Renal pelvis (tissue), 4 donors: ENCODE measurements around the gene KLF13. TPM values are rescaled to one million over a fixed set of nuclear protein-coding genes. Genes with fewer than 3 reads are reported as not detected.

Experiments
- DNase-seq: peaks from one replicate; pipeline ENCODE4 v3.0.0-alpha.2; 2013
- polyA plus RNA-seq, 3 donors: library from polyadenylated mRNA; unstranded; fragments of 120-200 nt; gene quantifications; one replicate each; pipeline ENCODE4 v1.2.1, GENCODE V29; 2013; ENCODE audit not compliant: insufficient read length in 3 of 3

KLF13 gene
- polyA plus RNA-seq, 3 donors = 69.1 to 71.2 (median 71.0) TPM

DNA sequence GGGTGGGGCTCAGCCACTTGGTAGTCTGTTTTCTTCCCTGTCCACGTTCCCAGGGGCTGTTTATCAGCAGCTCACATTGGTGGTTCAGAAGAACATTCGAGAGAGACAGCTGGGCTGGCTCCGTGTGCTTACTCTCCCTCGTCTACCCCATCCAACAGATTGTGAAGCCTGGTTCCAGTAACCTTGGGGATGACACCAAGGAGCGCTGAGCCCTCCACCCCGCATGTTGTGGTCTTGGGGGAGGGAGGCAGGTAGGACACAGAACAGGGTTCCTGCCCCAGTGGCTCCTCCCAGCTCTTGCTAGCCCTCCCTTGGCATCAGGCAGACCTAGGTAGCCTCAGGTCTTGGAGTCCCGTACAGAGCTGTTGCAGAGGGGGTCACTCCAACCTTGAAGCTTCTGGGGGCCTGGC is 33.1 kb downstream of the KLF13 start:
- no peak for DNase-seq

DNA sequence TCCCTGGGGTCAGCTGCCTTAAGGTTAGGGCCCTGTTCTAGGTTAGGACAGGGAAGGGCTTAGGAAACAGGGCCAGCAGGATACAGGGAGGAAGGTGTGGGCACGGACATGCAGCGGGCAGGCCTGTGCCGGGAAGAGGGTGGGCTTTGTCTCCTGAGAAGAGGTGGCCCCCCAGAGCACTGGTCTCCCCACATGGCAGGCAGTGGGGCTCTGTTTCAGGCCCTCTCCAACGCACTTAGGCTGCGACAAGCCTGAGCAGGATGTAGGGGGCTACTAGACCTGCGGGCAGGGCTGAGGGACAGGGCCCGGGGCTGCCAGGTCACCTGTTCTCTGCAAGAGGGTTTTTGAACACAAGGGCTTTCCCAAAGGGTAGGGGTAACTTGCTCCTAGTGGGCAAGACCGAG is 33.5 kb downstream of the KLF13 start:
- DNase-seq = no peak

DNA sequence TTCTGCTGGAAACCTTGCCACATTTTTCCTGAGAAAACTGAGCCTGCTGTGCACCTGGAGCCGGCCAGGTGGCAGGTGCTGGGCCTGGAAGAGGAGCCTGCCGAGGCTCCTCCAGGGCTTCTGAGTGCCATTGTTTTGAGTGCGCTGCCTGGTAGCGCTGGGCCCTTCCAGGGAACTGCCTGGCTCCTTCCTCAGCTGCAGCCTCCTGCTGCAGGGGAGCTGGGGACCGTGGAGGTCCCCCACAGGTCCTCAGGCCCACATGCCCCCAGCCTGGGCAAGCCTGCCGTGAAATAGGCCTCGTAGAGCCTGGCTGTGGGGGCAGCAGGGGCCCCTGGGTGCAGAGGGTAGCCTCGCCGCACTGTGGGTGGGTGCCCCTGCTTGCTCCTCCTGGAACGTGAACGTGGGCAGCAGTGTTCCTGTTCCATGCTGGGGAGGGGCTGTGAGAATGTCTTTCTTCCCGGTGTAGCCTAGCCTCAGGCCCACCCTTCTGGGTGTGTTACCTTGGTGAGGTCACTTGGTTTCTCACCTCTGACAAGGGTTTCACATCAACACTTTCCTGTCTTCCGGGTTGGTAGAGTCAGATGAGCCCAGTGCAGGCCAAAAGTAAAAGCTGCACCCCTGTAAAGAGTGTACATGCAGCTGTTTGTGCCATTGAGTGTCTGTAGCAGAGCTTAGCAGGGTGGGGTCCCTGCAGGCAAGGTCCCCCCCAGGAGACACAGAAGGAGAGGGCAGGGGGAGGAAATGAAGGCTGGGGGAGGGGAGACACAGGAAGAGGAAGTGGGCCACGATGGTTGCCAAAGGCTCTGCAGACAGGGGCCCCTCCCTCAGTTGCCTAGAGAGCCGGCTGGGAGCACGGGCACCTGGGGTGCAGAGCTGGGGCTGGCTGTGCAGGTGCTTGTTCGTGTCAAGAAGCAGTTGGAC is 34.5 kb downstream of the KLF13 start:
- no peak for DNase-seq

DNA sequence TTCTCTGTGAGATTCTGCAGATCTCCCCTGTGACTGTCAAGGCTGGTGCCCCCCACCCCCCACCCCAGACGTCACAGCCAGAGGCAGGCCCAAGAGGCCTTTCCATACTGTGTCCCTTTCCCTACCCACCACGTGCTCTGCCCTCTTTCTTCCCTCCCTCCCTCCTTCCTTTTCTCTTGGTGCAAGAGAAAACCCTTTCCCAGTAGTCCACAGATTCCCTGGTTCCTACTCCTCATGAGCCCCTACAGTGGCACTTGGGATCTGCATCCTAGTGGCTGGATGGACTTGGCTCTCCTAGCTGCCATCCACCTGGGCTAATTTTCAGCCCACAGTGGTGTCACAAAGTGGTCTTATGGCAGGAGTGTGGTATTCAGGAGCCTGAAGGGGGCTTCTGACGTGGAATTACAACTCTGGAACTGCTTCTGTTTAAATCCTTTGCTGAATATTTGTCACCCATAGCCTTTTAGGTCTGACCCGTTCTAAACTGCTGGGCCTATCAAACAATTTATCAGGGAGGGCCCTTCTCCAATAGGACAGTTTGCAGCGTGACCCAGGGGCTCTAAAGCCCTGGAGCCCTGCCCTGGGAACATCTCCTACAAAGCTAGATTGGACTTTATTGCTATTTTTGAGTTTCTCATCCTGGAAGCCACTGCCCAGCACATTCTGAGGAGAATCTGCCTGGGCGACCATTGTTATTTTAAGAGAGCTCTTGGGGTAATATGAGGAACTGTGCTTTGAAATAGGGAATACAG is 35.3 kb downstream of the KLF13 start:
- no peak for DNase-seq

DNA sequence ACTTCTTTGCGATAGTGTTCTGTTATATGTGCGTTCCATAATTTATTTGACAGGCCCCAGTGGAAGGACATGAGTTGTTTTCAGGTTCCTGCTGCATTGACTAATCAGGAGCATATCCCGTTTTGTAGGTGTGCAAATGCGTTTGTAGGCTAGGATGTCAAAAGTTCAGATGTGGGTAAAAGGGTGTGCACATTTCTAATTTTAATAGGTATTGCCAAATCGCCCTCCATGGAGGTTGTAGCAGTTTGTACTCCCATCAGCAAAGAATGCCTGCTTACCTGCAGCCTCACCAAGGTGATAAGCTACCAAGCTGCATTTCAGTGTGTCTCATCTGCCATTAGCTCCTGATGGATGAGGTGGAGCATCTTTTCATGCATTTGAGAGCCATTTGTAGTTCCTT is 36.3 kb downstream of the KLF13 start:
- DNase-seq = no peak

DNA sequence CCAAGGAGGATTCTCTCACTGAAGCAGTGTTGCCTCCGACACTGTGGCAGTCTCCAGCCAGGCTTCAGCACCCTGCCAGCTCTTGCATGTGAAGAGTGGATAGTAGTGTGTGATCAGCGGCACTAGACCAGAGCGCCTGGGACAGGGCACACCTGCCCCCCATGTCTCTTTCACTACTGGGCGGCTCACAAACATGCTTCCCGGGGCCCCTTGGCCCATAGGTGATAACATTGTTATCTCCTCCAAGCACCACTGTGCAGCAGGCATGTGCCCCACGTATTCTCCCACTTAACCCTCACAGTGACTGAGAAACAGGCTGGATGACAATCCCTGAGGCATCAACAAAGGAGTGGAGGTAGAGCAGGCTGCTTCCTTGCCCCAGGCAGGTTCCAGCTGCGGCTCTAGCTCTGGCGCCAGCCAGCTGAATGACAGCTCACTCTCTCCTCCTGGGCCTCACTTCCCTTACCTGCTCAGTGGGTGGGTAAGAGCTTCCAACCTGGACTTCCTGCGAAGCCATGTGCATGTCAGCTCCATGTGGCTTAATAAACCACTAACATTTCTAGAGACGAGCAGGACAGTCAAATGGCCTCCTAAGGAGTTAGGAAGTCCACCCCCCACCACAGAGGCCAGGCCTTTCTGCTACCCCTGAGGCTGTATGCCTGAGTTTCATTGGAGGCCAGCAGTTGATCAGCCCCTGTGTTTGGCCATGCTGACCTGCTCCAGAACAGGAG is 37.8 kb downstream of the KLF13 start:
- no peak for DNase-seq

DNA sequence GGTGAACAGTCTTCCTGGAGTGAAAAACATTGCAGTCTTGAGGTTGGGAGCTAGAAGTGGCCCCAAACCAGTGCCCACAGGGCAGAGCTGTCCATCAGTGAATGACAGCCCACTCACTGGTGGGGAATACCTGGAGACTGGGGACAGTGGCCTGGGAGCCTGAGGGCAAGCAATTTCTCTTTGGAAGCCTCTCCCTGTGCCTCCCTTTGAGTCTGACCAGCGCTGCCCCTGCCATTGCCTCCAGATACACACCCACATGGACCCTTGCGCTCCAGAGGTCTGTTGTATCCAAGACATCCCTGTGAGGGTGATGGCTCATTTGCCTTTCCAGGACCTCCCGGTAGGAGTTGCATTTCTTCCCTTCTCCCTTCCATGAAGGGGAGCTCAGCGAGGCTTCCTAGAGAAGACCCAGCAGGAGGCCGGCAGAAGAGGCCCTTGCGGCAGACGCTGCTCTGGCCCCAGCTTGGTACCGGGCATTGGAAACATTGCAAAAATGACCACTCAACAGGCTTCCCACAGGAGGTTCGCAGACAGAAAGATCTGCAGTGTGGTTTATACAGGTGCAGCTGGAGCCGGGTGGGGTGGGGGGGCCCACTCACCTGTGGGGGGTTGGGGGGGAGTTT is 38.5 kb downstream of the KLF13 start:
- DNase-seq = no peak

DNA sequence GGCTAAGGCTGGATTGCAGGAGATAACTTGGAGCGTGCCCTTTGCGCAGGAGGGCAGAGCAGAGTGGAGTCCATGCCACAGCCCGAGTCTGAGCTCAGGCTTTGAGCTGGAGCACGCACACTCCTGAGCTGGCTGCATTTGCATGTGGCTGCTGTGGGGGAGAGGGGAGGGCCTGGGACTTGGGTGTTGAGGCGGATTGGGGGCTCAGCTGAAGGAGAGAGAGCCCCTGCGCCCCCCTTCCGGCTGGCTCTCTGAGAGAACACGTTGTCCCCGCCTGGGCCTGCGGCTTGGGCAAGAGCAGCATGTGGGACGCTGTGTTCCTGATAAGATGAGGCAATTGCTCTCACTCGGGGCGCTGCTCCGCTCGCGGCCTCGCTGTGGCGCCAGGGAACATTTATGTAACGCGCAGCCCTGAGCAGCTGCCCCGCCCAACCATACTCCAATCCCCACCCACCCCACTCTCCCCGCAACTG is 39.1 kb downstream of the KLF13 start:
- no peak for DNase-seq

DNA sequence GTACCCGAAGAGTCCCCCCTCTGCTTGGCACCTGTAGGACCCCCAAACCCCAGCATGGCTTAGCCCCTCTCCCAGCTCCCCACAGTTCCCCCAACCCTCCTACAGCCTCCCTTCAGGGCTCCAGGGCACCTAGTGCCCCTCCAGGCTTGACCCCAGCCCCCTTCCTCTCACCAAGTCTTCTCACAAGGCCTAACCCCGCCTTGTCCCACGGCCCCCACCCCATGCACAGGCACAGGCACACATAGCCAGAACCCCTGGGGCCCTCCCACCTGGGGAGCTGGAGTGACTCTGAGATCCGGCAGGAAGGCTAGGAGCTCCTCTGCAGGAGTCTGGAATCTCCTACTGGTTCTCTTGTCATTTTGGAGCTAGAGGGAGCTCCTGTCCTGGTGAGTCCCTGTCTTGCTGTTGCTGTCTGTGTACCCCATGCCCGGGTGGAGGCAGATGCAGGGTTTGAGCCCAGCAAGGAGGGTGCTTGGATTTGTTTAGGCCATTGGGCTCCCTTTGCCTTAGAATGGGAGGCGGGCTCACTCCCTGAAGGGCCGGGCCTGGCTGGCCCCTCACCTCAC is 39.6 kb downstream of the KLF13 start:
- DNase-seq = no peak

DNA sequence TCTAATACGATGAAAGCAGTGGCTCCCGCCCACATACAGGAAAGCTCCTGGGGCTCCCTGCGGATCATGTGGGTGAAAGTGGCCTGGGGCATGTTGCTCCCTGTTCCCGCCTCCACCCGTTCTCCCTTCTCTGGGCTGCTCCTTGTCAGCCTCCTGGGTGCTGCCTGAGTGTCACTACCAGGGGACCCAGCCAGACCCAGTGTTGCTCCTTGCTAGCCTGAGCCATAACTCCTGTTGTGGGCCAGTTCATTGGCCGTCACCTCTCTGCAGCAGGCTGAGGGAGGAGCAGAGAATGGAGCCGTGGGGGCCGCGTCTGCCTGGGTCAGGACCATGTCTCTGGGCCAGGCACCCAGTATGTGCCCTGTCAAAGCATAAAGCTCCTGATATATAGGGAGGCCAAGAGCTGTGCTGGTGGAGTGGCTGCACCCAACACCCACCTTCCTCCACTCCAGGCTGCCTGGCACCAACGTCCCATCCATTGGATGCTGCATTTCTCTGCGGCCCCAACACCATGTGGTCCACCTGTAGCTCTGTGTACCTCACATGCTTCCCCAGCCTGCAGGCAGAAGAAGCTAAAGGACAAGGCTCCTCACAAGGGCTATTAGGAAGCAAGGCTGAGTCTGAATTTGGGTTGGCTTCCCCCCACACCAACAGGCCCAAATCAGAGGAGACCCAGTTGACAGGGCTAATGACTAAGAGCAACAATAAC is 40.5 kb downstream of the KLF13 start:
- no peak for DNase-seq

DNA sequence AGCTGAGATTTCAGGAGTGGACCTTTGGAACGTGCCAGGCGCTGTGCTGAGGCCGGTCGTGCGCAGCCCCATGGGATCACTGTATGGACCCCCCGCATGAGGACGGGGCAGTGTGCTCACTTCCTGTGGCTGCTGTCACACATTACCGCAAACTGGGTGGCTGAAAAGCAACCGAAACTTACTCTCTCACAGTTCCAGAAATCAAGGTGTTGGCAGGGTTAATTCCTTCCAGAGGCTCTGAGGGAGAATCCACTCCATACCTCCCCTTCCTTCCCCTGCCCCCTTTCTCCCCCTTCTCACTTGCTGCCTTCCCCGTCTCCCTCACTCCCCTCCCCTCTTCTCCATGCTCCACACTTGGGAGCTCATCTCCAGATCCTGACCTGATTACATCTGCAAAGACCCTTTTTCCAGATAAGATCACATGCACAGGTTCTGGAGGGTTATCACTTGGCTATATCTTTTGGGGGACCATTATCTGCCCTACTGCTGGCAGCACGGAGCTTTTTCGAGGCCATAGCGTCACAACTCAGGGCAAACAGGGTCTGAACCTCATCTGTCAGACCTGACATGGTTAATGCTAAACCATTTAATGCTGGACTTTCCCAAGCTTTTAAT is 41.2 kb downstream of the KLF13 start:
- DNase-seq = no peak

DNA sequence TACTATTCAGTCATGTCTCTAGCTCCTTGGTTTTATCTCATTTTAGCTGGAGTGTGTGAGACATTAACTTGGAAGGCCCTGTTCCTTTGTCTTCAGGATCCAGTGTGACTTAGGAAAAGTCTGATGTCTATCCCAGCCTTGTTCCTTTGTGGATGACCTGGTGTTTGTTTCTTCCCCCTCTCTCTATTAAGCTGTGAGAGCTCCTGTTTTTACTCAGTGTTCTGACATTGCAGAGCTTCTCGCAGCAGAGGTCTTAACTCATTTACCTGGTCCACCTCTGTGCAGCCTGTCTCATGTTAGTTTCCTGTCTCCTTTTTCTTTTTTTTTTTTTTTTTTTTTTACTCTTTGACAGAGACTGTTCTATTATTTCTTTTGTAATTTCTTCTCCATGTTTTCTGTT is 43.1 kb downstream of the KLF13 start:
- DNase-seq = no peak

DNA sequence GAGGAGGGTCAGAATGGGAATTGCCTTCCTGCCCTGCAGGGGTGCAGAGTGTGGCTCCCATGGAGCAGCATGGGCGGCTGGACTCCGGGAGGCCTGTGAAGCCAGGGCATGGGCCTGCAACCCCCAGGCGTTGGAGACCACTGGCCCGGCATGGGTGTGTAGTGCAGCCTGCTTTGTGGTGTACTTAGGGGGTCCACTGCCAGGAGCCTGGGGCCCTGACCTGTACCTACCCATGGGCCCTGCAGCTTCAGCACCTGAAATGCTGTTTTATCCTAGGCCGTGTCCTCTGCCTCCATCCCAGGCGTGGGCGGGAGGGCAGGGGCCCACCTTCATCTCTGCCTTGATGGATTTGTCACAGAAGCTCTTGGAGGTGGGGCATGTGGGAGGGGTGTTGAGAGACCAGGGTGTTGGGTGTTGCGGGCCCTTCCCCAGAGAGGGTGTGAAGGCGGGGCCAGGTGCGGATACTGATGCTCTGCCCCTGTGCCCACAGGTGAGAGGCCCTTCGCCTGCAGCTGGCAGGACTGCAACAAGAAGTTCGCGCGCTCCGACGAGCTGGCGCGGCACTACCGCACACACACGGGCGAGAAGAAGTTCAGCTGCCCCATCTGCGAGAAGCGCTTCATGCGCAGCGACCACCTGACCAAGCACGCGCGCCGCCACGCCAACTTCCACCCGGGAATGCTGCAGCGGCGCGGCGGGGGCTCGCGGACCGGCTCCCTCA is 45.0 kb downstream of the KLF13 start:
- no peak for DNase-seq

DNA sequence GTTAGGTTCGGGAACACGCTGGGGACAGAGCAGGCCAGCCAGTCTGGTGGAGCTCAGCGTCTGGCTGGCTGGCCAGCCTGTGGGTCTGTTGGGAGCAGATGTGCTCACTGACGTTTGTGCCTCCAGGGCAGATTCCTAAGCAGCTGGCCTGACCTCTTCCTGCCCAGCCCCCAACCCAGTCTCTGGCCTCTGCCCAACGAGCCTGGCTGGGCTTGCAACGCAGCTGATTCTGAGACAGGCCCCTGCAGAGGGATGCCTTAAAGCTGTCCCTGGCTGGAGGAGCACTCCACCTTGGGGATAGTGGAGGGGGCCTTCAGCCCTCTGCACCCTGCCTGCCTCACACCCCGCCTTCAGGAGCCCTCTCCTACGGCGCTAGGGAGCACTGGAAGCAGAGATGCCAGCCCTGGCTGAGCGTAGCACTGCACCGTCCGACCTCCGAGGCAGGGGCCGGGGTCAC is 46.0 kb downstream of the KLF13 start:
- DNase-seq = no peak

DNA sequence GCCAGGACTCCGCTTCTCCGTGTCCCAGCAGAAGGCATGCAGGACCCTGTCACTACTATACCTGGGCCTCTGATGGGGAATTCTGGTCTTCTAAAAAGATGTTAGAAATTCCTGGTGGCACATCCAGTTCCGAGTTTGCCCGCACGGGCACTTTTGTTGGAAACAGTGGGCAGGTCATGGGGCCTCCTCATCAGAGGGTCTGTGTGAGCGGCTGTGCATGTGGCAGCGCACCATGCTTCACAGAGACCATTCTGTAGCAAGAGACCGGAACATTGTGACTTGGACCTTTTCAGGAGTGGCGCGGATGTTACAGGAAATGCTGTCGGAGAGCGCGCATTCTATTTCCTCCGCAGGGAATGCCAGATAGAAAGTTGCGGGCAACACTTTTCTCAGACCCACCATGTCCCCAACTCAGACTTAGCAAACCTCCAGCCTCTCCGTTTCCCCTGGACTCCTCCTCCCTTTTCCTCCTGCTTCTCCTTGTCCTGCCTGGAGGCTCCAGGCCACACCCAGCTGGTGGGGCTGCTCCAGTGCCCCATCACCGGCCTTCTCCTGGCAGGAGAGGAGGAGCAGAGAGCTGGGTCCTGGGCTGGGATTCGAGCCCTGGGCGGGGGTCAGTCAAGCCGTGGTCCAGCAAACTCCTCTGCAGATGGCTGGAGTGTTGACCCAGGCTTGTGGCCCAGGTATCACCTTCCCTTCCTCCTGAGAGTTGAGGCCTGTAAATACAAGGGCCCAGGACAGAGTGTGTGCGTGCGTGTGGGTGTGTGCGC is 46.6 kb downstream of the KLF13 start:
- DNase-seq = no peak

DNA sequence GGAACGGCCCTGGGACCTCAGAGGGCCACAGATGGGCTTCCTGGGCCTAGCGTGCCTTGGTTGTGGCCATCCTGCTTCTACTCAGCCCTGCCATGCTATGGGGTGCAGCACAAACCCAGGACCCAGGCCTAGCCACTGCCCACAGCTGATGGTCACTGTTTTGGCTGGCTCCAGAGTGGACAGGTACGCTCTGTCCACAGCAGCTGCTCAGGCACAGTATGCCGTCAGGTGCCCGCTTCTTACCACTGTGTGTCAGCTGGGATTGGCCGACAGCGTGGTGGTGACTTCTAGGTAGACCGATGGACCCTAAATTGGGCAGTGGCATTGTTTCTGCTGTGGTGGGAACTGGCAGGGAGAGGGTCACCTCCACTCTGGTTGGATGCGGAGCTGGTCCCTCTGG is 47.3 kb downstream of the KLF13 start:
- DNase-seq = no peak

DNA sequence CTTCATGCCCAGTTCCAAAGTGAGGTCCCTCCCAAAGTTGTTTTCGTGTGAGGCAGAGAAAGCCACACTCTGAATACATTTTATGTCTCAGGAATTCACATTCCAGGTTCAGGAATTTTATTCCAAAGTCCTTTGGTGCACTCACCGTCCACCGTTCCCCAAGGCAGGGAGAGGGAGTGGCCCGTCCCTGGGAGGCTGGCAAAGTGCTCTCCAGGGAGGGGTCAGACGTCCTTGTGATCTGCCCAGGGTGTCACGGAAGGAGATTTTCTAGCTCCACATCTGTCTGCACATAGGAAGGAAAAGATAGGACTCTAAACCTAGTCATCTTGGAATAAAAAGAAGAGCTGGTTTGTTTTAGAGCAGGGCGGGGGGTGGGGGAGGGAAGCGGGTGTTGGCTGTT is 47.9 kb downstream of the KLF13 start:
- DNase-seq = no peak

DNA sequence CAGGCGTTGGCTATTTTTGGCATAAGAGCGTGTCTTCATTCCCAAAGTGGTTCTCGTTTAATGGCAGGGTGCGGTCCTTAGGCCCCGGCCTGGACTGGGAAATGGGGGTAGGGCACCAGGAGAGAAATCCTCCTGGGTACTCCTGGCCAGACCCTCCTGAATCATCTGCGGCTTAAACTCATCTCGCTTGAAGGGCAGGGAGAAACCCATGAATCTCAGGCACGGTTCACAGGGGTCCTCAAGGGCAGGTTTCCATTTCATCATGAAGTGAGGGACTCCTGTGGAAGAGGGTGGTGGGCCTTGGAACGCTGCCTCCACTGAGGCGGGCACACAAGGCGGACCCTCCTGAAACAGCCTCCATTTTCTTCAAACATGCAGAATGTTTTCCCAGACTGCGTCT is 48.4 kb downstream of the KLF13 start:
- DNase-seq = no peak

DNA sequence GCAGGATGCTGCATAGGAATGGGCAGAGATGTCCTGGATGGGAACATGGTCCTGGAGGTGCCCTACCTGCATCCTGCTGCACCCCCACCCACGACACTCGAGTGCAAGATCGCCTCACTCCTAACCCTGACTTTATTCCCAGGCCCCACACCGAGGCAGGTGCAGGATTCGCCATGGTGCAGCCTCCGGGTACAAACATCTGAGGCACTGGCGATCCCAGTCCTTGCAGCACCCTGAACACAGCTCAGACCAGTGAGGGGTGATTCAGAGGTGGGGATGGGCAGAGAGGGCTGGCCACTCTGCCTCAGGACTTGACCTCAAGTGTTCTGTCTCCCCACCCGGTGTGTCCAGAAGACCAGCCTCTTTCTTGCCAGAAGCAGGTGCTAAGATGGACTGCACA is 49.1 kb downstream of the KLF13 start:
- no peak for DNase-seq
